ENCODE data around the gene TEX14. TPM values are rescaled to one million over a fixed set of nuclear protein-coding genes. Genes with fewer than 3 reads are reported as not detected.
"Not testable (repeated sequence)": the region's sequence is repeated elsewhere in the genome, so short reads cannot be mapped to it uniquely, and the experiment has no call there.

TEX14 gene
- total and polyA plus RNA-seq, 7 donors = 0.05 to 3.5 (median 0.11) TPM; not detected in 1

DNA sequence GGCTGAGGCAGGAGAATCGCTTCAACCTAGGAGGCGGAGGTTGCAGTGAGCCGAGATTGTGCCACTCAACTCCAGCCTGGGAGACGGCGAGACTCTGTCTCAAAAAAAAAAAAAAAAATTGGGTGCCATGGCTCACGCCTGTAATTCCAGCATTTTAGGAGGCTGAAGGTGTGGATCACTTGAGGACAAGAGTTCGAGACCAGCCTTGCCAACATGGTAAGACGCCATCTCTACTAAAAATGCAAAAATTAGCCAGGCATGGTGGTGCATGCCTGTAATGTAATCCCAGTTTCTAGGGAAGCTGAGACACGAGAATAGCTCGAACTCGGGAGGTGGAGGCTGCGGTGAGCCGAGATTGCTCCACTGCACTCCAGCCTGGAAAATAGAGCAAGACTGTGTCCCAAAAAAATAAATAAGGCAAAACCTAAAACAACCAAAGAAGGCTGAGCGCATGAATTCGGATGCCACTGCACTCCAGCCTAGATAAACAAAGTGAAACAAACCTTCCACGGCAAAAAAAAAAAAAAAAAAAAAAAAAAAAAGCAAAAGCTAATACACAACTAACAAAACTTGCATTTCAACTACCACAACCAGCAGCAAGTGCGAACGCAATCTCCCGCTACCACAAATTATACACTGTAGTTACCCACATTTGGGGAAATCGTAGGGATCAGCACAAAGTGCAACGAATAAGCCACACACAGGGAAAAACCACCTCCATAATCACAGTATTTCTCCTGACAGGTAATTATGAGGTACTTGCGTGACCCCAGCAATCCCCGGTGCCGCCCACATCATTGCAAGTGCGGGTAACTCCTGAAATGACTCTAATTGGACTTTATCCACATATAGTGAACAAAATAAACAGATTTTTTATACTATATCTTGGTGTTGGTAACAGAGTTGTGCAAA, 25.6 kb downstream of the TEX14 start:
- TF ChIP-seq, protein P1, sequence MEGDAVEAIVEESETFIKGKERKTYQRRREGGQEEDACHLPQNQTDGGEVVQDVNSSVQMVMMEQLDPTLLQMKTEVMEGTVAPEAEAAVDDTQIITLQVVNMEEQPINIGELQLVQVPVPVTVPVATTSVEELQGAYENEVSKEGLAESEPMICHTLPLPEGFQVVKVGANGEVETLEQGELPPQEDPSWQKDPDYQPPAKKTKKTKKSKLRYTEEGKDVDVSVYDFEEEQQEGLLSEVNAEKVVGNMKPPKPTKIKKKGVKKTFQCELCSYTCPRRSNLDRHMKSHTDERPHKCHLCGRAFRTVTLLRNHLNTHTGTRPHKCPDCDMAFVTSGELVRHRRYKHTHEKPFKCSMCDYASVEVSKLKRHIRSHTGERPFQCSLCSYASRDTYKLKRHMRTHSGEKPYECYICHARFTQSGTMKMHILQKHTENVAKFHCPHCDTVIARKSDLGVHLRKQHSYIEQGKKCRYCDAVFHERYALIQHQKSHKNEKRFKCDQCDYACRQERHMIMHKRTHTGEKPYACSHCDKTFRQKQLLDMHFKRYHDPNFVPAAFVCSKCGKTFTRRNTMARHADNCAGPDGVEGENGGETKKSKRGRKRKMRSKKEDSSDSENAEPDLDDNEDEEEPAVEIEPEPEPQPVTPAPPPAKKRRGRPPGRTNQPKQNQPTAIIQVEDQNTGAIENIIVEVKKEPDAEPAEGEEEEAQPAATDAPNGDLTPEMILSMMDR (IDR thresholded peaks at IDR 0.05) = no peak
- H3K27me3 ChIP-seq (ENCODE audit: insufficient read depth in 3 of 3, low read length in 2 of 3) = peaks cover 0 to 13% (median 2%) of the 10 kb centered on the region in 3 donors
- no peaks in the 10 kb centered on the region for H3K4me1 ChIP-seq
- peak overlapping the region; percentile 25 for H3K4me3 ChIP-seq
- ATAC-seq (no peak), DNase-seq (no peak)
- H3K36me3 ChIP-seq (ENCODE audit: insufficient read depth in 1 of 2, low read depth in 1 of 2) = no peaks in the 10 kb centered on the region
- intact Hi-C loops (cut with DNase I) = no loop called here
- H3K9me3 ChIP-seq = no peaks in the 10 kb centered on the region
- 86 to 88% (median 87%) methylated on average over 25 of the region's 25 CpGs for WGBS, 3 donors
- no peak overlapping the region for H3K27ac ChIP-seq

DNA sequence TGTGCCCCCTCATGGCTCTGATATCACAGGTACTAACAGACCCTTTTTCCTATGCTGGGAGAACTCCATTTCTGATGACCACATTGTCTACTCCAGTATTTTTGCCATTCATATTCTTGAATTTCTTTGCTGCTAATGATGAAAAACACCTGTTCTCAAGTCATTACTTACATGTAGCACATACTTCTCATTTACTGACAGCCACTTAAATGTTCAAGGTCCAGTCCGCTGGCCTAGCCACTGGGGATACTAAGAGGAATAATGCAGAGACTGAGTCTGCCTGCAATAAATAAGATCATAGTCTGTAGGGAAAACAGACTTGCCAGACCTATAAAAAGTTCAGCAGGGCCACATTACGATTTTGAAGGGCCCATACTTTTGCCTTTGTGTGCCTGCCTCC, 27.5 kb downstream of the TEX14 start:
- no peak for ATAC-seq
- no peaks in the 10 kb centered on the region for H3K9me3 ChIP-seq
- TF ChIP-seq, protein P1 (IDR thresholded peaks at IDR 0.05) = no peak
- no peak for DNase-seq
- no peaks in the 10 kb centered on the region for H3K4me1 ChIP-seq
- no peak overlapping the region for H3K27ac ChIP-seq
- no peak overlapping the region for H3K4me3 ChIP-seq
- intact Hi-C loops (cut with DNase I) = no loop called here
- 71 to 84% (median 81%) methylated on average over 2 of the region's 2 CpGs for WGBS, 3 donors
- H3K27me3 ChIP-seq (ENCODE audit: insufficient read depth in 3 of 3, low read length in 2 of 3) = peaks cover 0 to 13% (median 0%) of the 10 kb centered on the region in 3 donors
- H3K36me3 ChIP-seq (ENCODE audit: insufficient read depth in 1 of 2, low read depth in 1 of 2) = no peaks in the 10 kb centered on the region

DNA sequence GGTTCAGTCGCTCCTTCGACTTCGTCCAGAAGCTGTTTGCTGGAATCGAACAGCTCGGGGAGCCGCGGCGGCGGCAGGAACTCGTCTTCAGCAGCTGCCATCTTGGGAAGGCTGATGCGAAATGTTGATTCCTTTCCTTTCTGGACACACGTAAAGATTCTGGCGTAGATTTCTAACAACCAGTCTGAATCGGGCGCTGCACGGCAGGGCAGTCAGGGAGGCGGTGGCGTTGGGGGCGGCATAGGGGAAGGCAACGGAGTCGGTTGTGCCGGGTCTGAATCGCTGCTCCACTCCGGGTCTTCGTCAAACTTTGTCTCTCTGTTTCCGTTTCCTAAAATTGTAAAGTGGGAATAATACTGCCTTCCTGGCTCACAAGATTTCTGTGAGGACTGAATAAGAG, 30.3 kb downstream of the TEX14 start:
- H3K9me3 ChIP-seq = no peaks in the 10 kb centered on the region
- no peak overlapping the region for H3K4me3 ChIP-seq
- WGBS, 3 donors = 89 to 92% (median 91%) methylated on average over 26 of the region's 26 CpGs
- ATAC-seq (no peak), DNase-seq (no peak)
- H3K4me1 ChIP-seq = no peaks in the 10 kb centered on the region
- peaks cover 0 to 5% (median 0%) of the 10 kb centered on the region in 3 donors for H3K27me3 ChIP-seq (ENCODE audit: insufficient read depth in 3 of 3, low read length in 2 of 3)
- intact Hi-C loops (cut with DNase I) = no loop called here
- TF ChIP-seq, protein P1 (IDR thresholded peaks at IDR 0.05) = no peak
- H3K36me3 ChIP-seq (ENCODE audit: insufficient read depth in 1 of 2, low read depth in 1 of 2) = no peaks in the 10 kb centered on the region
- no peak overlapping the region for H3K27ac ChIP-seq

DNA sequence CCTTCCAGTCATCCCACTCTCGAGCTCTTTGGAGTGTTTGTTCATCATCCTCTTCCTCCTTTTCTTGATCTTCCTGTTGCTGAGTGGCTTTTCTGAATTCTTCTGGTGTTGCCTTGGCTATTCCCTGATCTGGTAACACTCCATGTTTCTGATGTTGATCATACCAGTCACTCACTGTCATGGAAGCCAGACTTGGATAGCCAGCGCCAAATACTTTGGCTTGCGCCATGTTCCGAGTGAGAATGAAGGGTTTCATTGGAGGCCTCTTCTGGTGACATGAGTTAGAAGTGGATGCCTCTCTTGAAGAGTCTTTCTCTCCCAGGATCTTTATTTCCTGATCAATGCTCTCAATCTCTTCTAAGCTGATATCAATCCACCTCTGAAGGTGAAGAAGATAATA, 31.2 kb downstream of the TEX14 start:
- DNase-seq (no peak), ATAC-seq (no peak)
- TF ChIP-seq, protein P1 (IDR thresholded peaks at IDR 0.05) = no peak
- intact Hi-C loops (cut with DNase I) = no loop called here
- Histone ChIP-seq H3K4me1 (no peaks in the 10 kb centered on the region), H3K36me3 (ENCODE audit: insufficient read depth in 1 of 2, low read depth in 1 of 2) (no peaks in the 10 kb centered on the region), H3K4me3 (no peak overlapping the region), H3K9me3 (no peaks in the 10 kb centered on the region), H3K27me3 (ENCODE audit: insufficient read depth in 3 of 3, low read length in 2 of 3) (no peaks in the 10 kb centered on the region), H3K27ac (no peak overlapping the region)
- WGBS, 3 donors = 88 to 91% (median 89%) methylated on average over 4 of the region's 4 CpGs

DNA sequence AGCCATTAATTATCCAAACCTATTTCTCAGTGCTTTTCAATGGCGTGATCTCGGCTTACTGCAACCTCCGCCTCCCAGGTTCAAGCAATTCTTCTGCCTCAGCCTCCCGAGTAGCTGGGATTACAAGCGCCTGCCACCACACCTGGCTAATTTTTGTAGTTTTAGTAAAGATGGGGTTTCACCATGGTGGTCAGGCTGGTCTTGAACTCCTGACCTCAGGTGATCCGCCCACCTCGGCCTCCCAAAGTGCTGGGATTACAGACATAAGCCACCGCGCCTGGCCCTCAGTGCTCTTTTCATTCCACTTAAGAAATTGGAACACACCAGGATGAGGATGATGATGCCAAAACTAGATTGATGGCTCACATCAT, 32.1 kb downstream of the TEX14 start:
- H3K27me3 ChIP-seq (ENCODE audit: insufficient read depth in 3 of 3, low read length in 2 of 3); H3K4me1 ChIP-seq; H3K36me3 ChIP-seq (ENCODE audit: insufficient read depth in 1 of 2, low read depth in 1 of 2); DNase-seq; intact Hi-C loops (cut with DNase I); H3K9me3 ChIP-seq: not testable (repeated sequence)
- ATAC-seq = peak in 1 of 4 donors; percentile 6
- WGBS, 3 donors = 24 to 27% (median 27%) methylated on average over 9 of the region's 9 CpGs
- H3K27ac ChIP-seq = peak overlapping the region; percentile 73
- peak overlapping the region; percentile 69 for H3K4me3 ChIP-seq
